ENCODE data around the gene DNAJB12.

DNAJB12 gene

DNA sequence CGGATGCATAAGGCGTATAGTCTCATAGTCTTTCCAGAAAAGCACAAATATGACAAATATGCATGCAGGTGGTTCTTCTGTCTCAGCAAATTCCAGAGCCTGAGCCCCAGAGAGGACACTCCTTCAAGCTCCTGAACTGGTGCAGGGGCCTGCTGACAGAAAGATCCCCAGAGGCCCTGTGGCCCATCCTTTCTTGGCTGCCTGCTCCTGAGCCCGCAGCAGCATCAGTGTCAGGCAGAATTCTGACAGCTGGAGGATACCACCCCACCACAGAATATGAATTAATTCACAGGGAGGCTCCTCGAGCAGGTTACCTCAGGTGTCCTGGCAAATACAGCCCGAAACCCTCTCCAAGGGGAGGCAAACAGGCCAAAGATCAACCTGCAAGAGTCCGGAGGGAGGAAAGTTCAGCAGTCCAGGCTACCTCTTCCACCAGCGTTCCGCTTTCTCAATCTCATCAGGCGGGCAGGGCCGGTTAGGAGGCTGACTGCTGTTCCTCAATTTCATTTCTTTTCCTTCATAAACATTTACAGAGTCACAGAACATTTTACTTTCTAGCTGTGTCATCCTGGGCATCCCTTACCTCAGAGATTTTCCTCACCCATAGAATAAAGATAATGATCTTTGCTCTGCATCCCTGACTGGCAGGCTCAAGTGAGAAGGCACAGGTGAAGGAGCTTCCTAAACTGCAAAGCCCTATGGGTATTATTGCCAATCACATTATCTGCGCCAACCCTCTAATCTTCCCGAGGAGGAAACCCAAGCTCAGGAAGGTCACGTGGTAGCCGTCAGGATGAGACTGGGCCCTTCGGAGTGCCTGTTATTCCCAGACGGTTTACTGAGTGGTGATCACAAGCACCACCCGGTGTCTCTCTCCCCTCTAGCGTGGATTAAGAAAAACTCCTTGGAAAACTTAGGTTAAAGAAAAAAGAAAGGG lies 1.4 kb downstream of the DNAJB12 start (continued):
- TF ChIP-seq MEIS1 (CRISPR knock-in tag; IDR thresholded peaks at IDR 0.05; ENCODE audit: borderline replicate concordance) (no peak), MZF1 (tag by site-specific recombination; IDR thresholded peaks at IDR 0.05; ENCODE audit: borderline replicate concordance) (no peak), ZNF335 (tag by site-specific recombination; conservative IDR thresholded peaks at IDR 0.05) (peak; percentile 83), YY2 (tag by site-specific recombination; IDR thresholded peaks at IDR 0.05) (no peak), ZNF433 (tag by site-specific recombination; IDR thresholded peaks at IDR 0.05; ENCODE audit: low read depth) (no peak), ZFP3 (tag by site-specific recombination; IDR thresholded peaks at IDR 0.05; ENCODE audit: low read depth) (no peak), ZNF660 (tag by site-specific recombination; IDR thresholded peaks at IDR 0.05) (no peak), ZNF555 (tag by site-specific recombination; conservative IDR thresholded peaks at IDR 0.05) (no peak), ZNF76 (tag by site-specific recombination; IDR thresholded peaks at IDR 0.05; ENCODE audit: borderline replicate concordance, low read depth) (no peak; the same call in 1 of the 2 replicates), ZNF416 (tag by site-specific recombination; IDR thresholded peaks at IDR 0.05) (no peak), ZBTB20 (tag by site-specific recombination; IDR thresholded peaks at IDR 0.05) (0 out of 2 replicates have a peak, but pooled peaks have one; percentile 34), ZNF157 (tag by site-specific recombination; IDR thresholded peaks at IDR 0.05) (no peak), ZNF140 (tag by site-specific recombination; IDR thresholded peaks at IDR 0.05) (no peak), ZNF350 (tag by site-specific recombination; IDR thresholded peaks at IDR 0.05) (no peak), ZBTB17 (tag by site-specific recombination; IDR thresholded peaks at IDR 0.05) (peak; percentile 74), ZNF19 (tag by site-specific recombination; IDR thresholded peaks at IDR 0.05; ENCODE audit: low read depth) (no peak), ZNF621 (tag by site-specific recombination; IDR thresholded peaks at IDR 0.05) (no peak), ZNF37A (tag by site-specific recombination; IDR thresholded peaks at IDR 0.05) (no peak), ZNF664 (tag by site-specific recombination; IDR thresholded peaks at IDR 0.05) (no peak), ZNF391 (tag by site-specific recombination; IDR thresholded peaks at IDR 0.05; ENCODE audit: borderline replicate concordance, low read depth) (no peak), ZNF184 (tag by site-specific recombination; IDR thresholded peaks at IDR 0.05) (0 out of 2 replicates have a peak, but pooled peaks have one; percentile 18)
- TF ChIP-seq, protein P1, sequence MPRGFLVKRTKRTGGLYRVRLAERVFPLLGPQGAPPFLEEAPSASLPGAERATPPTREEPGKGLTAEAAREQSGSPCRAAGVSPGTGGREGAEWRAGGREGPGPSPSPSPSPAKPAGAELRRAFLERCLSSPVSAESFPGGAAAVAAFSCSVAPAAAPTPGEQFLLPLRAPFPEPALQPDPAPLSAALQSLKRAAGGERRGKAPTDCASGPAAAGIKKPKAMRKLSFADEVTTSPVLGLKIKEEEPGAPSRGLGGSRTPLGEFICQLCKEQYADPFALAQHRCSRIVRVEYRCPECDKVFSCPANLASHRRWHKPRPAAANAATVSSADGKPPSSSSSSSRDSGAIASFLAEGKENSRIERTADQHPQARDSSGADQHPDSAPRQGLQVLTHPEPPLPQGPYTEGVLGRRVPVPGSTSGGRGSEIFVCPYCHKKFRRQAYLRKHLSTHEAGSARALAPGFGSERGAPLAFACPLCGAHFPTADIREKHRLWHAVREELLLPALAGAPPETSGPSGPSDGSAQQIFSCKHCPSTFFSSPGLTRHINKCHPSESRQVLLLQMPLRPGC (tag by site-specific recombination; IDR thresholded peaks at IDR 0.05), result no peak
- TF ChIP-seq, protein P2, sequence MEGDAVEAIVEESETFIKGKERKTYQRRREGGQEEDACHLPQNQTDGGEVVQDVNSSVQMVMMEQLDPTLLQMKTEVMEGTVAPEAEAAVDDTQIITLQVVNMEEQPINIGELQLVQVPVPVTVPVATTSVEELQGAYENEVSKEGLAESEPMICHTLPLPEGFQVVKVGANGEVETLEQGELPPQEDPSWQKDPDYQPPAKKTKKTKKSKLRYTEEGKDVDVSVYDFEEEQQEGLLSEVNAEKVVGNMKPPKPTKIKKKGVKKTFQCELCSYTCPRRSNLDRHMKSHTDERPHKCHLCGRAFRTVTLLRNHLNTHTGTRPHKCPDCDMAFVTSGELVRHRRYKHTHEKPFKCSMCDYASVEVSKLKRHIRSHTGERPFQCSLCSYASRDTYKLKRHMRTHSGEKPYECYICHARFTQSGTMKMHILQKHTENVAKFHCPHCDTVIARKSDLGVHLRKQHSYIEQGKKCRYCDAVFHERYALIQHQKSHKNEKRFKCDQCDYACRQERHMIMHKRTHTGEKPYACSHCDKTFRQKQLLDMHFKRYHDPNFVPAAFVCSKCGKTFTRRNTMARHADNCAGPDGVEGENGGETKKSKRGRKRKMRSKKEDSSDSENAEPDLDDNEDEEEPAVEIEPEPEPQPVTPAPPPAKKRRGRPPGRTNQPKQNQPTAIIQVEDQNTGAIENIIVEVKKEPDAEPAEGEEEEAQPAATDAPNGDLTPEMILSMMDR (tag by site-specific recombination; IDR thresholded peaks at IDR 0.05), result no peak

DNA sequence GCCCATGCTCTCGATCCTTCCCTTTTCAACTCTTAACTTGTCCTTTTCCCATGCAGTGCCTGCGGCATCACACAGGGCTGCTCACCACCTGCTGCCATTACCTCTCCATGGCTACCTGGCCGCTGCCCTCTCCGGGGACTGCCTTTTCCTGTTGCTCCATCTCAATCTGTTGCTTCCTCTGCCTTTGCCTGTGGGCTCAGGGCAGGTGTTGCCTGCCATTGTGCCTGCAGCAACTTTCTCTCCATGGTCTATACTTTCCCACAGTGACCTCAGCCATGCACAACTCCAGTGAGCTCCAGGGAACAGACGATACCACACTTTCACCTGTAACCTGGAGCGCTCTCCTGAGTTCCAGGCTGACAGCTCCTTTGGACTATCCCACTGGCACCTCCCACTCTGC lies 3.2 kb downstream of the DNAJB12 start:
- no peaks in the 10 kb centered on the region for H3K9me3 ChIP-seq (ENCODE audit: control insufficient read depth, insufficient read depth, low read depth, low read length)
- no peak for TF ChIP-seq GFI1B (tag by site-specific recombination; IDR thresholded peaks at IDR 0.05)
- TF ChIP-seq PRDM1 (tag by site-specific recombination; IDR thresholded peaks at IDR 0.05), result peak; percentile 55; the same call in 1 of the 2 replicates
- 0 out of 2 replicates have a peak, but pooled peaks have one; percentile 33 for TF ChIP-seq SCRT1 (tag by site-specific recombination; IDR thresholded peaks at IDR 0.05; ENCODE audit: borderline replicate concordance)
- peak; percentile 85 for TF ChIP-seq SCRT2 (tag by site-specific recombination; IDR thresholded peaks at IDR 0.05)
- TF ChIP-seq, protein P3, sequence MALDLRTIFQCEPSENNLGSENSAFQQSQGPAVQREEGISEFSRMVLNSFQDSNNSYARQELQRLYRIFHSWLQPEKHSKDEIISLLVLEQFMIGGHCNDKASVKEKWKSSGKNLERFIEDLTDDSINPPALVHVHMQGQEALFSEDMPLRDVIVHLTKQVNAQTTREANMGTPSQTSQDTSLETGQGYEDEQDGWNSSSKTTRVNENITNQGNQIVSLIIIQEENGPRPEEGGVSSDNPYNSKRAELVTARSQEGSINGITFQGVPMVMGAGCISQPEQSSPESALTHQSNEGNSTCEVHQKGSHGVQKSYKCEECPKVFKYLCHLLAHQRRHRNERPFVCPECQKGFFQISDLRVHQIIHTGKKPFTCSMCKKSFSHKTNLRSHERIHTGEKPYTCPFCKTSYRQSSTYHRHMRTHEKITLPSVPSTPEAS (tag by site-specific recombination; IDR thresholded peaks at IDR 0.05), result no peak
- TF ChIP-seq ZNF223 (tag by site-specific recombination; IDR thresholded peaks at IDR 0.05), result no peak
- peak; percentile 7; the same call in 1 of the 2 replicates for TF ChIP-seq ZBTB7A (tag by site-specific recombination; IDR thresholded peaks at IDR 0.05; ENCODE audit: low read depth)
- H3K36me3 ChIP-seq (ENCODE audit: control insufficient read depth in 2 of 2, insufficient read depth in 1 of 2, low read length in 2 of 2), result peaks cover 0 to 44% of the 10 kb centered on the region in 2 experiments
- H3K4me1 ChIP-seq (ENCODE audit: control insufficient read depth, insufficient read depth, low read length), result no peaks in the 10 kb centered on the region; the same call in 1 of the 2 replicates
- H3K4me3 ChIP-seq (ENCODE audit: low read depth, low read length), result no peak overlapping the region
- no peak overlapping the region for H3K27ac ChIP-seq (ENCODE audit: extremely low read depth, low read depth, low read length)
- CTCF ChIA-PET, result interaction anchor here (1.1 kb wide), 1 partner anchor 11 kb away, joined by 4 read pairs; no protein-coding TSS in a partner anchor
- POLR2A ChIA-PET, result no interaction called here
